ENCODE data around the gene BIN1. TPM values are rescaled to one million over a fixed set of nuclear protein-coding genes. Genes with fewer than 3 reads are reported as not detected.
A peak's percentile ranks its signal among the peaks of the same experiment; 100 is the strongest.

Gene BIN1
- total RNA-seq, 1 donor from 2014 or later = 11.8 TPM

- FAIRE-seq = no peak
- no peaks in the 10 kb centered on the region for H3K27me3 ChIP-seq (ENCODE audit: control insufficient read depth, insufficient read depth, low read length)
- TF ChIP-seq, protein P1, sequence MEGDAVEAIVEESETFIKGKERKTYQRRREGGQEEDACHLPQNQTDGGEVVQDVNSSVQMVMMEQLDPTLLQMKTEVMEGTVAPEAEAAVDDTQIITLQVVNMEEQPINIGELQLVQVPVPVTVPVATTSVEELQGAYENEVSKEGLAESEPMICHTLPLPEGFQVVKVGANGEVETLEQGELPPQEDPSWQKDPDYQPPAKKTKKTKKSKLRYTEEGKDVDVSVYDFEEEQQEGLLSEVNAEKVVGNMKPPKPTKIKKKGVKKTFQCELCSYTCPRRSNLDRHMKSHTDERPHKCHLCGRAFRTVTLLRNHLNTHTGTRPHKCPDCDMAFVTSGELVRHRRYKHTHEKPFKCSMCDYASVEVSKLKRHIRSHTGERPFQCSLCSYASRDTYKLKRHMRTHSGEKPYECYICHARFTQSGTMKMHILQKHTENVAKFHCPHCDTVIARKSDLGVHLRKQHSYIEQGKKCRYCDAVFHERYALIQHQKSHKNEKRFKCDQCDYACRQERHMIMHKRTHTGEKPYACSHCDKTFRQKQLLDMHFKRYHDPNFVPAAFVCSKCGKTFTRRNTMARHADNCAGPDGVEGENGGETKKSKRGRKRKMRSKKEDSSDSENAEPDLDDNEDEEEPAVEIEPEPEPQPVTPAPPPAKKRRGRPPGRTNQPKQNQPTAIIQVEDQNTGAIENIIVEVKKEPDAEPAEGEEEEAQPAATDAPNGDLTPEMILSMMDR (IDR thresholded peaks at IDR 0.05; ENCODE audit: insufficient read depth, low read length, severe bottlenecking) = no peak
- H3K36me3 ChIP-seq (ENCODE audit: control insufficient read depth, insufficient read depth, low read length) = no peaks in the 10 kb centered on the region
- no peak overlapping the region for H3K4me3 ChIP-seq (ENCODE audit: low read depth, low read length)
- no peak for DNase-seq (ENCODE audit: low read depth)
Observed at GRCh38 chr2:127039387-127040031, 67.4 kb downstream of the BIN1 start.

- Histone ChIP-seq H3K27me3 (ENCODE audit: control insufficient read depth, insufficient read depth, low read length) (no peaks in the 10 kb centered on the region), H3K36me3 (ENCODE audit: control insufficient read depth, insufficient read depth, low read length) (no peaks in the 10 kb centered on the region), H3K4me3 (ENCODE audit: low read depth, low read length) (no peak overlapping the region)
- DNase-seq (ENCODE audit: low read depth) (no peak), FAIRE-seq (no peak)
- TF ChIP-seq, protein P1 (IDR thresholded peaks at IDR 0.05; ENCODE audit: insufficient read depth, low read length, severe bottlenecking) = no peak
Observed at GRCh38 chr2:127037476-127037875, 69.5 kb downstream of the BIN1 start.

- Histone ChIP-seq H3K36me3 (ENCODE audit: control insufficient read depth, insufficient read depth, low read length) (no peaks in the 10 kb centered on the region), H3K27me3 (ENCODE audit: control insufficient read depth, insufficient read depth, low read length) (no peaks in the 10 kb centered on the region), H3K4me3 (ENCODE audit: low read depth, low read length) (no peak overlapping the region)
- FAIRE-seq (no peak), DNase-seq (ENCODE audit: low read depth) (no peak)
- TF ChIP-seq, protein P1 (IDR thresholded peaks at IDR 0.05; ENCODE audit: insufficient read depth, low read length, severe bottlenecking) = no peak
Observed at GRCh38 chr2:127034883-127035611, 71.9 kb downstream of the BIN1 start.

DNA sequence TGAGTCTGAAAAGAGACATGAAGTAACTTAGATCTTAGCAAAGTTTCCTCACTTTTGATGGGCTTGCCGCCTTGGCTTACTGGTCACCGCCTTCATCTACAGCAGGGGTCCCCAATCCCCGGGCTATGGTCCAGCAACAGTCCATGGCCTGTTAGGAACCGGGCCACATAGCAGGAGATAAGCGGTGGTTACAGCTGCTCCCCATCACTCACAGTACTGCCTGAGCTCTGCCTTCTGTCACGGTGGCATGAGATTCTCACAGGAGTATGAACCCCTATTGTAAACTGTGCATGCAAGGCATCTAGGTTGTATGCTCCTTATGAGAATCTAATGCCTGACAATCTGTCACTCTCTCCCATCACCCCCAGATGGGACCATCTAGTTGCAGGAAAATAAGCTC, 72.9 kb downstream of the BIN1 start:
- H3K4me3 ChIP-seq (ENCODE audit: low read depth, low read length) = no peak overlapping the region
- FAIRE-seq (no peak), DNase-seq (ENCODE audit: low read depth) (no peak)
- H3K27me3 ChIP-seq (ENCODE audit: control insufficient read depth, insufficient read depth, low read length) = no peaks in the 10 kb centered on the region
- H3K36me3 ChIP-seq (ENCODE audit: control insufficient read depth, insufficient read depth, low read length) = no peaks in the 10 kb centered on the region
- TF ChIP-seq, protein P1 (IDR thresholded peaks at IDR 0.05; ENCODE audit: insufficient read depth, low read length, severe bottlenecking) = no peak

- no peak for FAIRE-seq
Observed at GRCh38 chr2:127032621-127033020, 74.3 kb downstream of the BIN1 start.

More at GRCh38 chr2:127032621-127033020, 74.3 kb downstream of the BIN1 start:
- Histone ChIP-seq H3K36me3 (ENCODE audit: control insufficient read depth, insufficient read depth, low read length) (no peaks in the 10 kb centered on the region), H3K27me3 (ENCODE audit: control insufficient read depth, insufficient read depth, low read length) (no peaks in the 10 kb centered on the region), H3K4me3 (ENCODE audit: low read depth, low read length) (no peak overlapping the region)
- DNase-seq (ENCODE audit: low read depth) = peak; percentile 21
- TF ChIP-seq, protein P1 (IDR thresholded peaks at IDR 0.05; ENCODE audit: insufficient read depth, low read length, severe bottlenecking) = no peak

Measured in bronchial epithelial cell (primary cell).